ENCODE measurements around the gene ZHX3. TPM values are rescaled to one million over a fixed set of nuclear protein-coding genes. Genes with fewer than 3 reads are reported as not detected.

The ZHX3 gene
- total and polyA plus RNA-seq, 2 of the 4 experiments (the other 2 are of a cell fraction) = 25.0 to 28.0 TPM

DNA sequence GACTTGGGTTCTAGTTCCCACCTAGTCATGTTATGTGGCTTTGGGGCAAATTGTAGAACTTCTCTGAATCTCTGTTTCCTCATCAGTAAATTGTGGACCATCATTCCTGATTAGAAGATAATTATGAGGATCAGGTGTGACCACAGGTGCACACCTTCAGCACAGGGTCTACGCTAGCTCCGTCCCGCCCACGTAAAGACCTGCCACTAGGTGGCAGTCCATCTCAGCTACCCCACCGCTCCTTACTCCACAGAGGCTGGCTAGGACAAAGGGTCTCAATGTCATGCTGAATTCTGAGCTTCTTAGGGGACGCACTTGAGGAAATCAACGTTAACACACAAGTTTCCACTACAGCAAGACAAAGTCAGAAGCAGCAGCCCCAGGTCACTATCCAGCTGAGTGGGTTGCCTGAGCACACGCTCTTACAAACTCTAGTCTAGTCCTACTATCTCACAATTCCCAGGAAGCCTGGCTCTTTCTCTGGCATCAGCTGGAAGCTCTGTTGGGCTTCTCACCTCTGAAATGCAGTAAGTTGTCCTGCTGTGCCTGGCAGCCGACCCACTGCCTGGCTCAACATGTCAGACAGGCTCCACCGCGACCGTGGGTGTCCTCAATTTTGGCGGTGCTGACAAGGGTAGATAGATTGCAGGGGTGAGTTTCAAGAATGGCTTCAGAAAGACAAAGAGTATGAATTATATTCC, 182.2 kb downstream of the ZHX3 start (continued):
- TF ChIP-seq, protein P1, sequence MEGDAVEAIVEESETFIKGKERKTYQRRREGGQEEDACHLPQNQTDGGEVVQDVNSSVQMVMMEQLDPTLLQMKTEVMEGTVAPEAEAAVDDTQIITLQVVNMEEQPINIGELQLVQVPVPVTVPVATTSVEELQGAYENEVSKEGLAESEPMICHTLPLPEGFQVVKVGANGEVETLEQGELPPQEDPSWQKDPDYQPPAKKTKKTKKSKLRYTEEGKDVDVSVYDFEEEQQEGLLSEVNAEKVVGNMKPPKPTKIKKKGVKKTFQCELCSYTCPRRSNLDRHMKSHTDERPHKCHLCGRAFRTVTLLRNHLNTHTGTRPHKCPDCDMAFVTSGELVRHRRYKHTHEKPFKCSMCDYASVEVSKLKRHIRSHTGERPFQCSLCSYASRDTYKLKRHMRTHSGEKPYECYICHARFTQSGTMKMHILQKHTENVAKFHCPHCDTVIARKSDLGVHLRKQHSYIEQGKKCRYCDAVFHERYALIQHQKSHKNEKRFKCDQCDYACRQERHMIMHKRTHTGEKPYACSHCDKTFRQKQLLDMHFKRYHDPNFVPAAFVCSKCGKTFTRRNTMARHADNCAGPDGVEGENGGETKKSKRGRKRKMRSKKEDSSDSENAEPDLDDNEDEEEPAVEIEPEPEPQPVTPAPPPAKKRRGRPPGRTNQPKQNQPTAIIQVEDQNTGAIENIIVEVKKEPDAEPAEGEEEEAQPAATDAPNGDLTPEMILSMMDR (conservative IDR thresholded peaks at IDR 0.05; ENCODE audit: low read depth, low read length) = peak; percentile 58
- peak; percentile 55 for TF ChIP-seq RAD21 (IDR thresholded peaks at IDR 0.05; ENCODE audit: low read length)
- TF ChIP-seq MXI1 (IDR thresholded peaks at IDR 0.05; ENCODE audit: borderline replicate concordance, low read depth, low read length) = no peak
- TF ChIP-seq RFX5 (IDR thresholded peaks at IDR 0.05; ENCODE audit: low read depth, low read length) = no peak
